ENCODE measurements around the gene UAP1L1. TPM values are rescaled to one million over a fixed set of nuclear protein-coding genes. Genes with fewer than 3 reads are reported as not detected.

UAP1L1 gene
- total RNA-seq, 2 donors from 2014 or later, result 9.0 to 13.0 TPM

DNA sequence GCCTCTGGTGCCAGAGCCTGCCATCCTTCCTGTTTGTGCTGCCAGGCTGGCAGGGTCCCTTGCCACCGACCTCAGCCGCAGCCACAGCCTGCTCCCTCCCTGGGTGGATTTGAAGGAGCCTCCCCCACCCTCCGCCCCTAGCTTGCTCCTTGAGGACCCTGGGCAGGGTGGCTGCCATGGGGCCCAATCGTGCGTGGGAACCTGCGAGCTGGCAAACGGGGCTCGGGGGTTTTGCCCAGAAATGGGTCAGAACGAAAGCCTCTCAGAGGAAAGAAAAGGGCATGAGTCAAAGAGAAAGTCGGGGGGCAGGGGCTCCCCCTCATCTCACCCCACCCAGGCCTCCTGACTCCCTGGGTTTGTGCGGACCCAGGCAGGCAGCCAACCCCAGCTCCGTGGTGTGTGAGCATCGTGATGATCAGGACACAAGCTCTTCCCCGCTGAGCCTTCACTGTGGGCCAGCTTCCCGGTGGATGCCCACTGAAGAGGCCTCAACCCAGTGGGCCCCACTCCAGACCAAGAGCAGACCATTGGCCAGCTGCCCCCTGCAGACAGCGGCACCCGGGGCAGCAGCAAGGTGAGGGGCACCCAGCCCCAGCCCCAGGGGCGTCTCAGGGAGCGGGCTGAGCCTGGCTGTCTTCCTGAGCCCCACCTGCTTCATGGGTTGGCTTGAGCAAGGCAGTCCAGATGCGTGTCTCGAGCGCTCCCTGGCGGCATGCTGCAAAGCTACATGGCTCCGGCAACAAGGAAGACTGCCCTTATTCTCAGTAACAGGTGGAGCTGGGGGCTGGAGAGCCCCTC is 42.4 kb upstream of the UAP1L1 start:
- H3K4me1 ChIP-seq, result peaks cover 19% of the 10 kb centered on the region
- no peaks in the 10 kb centered on the region for H3K36me3 ChIP-seq
- TF ChIP-seq, protein P1, sequence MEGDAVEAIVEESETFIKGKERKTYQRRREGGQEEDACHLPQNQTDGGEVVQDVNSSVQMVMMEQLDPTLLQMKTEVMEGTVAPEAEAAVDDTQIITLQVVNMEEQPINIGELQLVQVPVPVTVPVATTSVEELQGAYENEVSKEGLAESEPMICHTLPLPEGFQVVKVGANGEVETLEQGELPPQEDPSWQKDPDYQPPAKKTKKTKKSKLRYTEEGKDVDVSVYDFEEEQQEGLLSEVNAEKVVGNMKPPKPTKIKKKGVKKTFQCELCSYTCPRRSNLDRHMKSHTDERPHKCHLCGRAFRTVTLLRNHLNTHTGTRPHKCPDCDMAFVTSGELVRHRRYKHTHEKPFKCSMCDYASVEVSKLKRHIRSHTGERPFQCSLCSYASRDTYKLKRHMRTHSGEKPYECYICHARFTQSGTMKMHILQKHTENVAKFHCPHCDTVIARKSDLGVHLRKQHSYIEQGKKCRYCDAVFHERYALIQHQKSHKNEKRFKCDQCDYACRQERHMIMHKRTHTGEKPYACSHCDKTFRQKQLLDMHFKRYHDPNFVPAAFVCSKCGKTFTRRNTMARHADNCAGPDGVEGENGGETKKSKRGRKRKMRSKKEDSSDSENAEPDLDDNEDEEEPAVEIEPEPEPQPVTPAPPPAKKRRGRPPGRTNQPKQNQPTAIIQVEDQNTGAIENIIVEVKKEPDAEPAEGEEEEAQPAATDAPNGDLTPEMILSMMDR (IDR thresholded peaks at IDR 0.05), result peak; percentile 93
- no peaks in the 10 kb centered on the region for H3K9me3 ChIP-seq
- DNase-seq, result peak; percentile 86
- H3K27me3 ChIP-seq, result no peaks in the 10 kb centered on the region
- H3K4me3 ChIP-seq, result peak overlapping the region; percentile 9
- H3K27ac ChIP-seq, result peak overlapping the region; percentile 66
- peak overlapping the region; percentile 14 to 38 for H3K9ac ChIP-seq (ENCODE audit: low read depth in 2 of 2, low read length in 2 of 2)
- intact Hi-C loops (cut with DNase I), result loop anchor here (5.0 kb wide), 1 partner anchor 248 kb away; no protein-coding TSS in a partner anchor

DNA sequence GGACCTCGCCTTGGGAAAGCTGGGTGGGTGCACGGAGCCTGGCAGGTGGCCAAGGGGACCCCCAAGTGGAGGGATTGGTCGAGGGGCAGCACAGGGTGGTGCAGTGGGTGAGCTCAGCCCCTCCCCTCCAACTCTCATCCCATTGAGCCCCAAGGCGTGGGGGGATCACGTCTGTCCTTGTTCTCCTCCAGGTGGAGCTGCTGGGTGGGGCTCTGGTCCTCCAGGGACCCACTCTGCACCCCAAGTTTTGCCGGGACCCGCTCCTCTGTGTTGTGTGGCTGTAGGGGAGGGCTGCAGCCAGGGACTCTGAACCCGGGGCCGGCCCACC is 41.8 kb upstream of the UAP1L1 start:
- no peaks in the 10 kb centered on the region for H3K27me3 ChIP-seq
- intact Hi-C loops (cut with DNase I), result loop anchor here (5.0 kb wide), 1 partner anchor 248 kb away; no protein-coding TSS in a partner anchor
- peaks cover 19% of the 10 kb centered on the region for H3K4me1 ChIP-seq
- peak overlapping the region; percentile 8 to 14 for H3K9ac ChIP-seq (ENCODE audit: low read depth in 2 of 2, low read length in 2 of 2)
- peak overlapping the region; percentile 66 for H3K27ac ChIP-seq
- H3K4me3 ChIP-seq, result no peak overlapping the region
- H3K9me3 ChIP-seq, result no peaks in the 10 kb centered on the region
- TF ChIP-seq, protein P1 (IDR thresholded peaks at IDR 0.05), result no peak
- no peaks in the 10 kb centered on the region for H3K36me3 ChIP-seq
- DNase-seq, result no peak

DNA sequence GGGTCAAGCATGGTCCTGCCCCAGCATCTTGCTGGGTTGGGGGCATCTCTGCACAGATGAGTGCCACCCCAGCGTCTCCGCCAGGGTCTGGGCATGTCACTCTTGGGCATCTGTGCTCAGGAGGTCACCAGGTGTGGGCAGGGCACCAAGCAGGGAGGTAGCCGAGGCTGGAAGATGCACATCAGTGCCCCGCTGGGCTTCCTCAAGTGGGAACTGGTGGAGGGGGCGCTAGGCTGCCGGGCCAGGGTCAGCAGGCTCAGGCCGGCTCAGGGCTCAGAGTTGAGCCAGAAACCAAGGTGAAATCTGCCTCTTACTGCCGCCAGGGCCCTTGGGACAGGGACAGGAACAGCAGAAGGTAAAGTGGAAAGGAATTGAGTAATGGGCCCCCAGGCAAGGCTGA is 41.4 kb upstream of the UAP1L1 start:
- DNase-seq, result no peak
- Histone ChIP-seq H3K4me1 (peaks cover 19% of the 10 kb centered on the region), H3K27me3 (no peaks in the 10 kb centered on the region), H3K36me3 (no peaks in the 10 kb centered on the region), H3K4me3 (no peak overlapping the region), H3K9me3 (no peaks in the 10 kb centered on the region), H3K9ac (ENCODE audit: low read depth in 2 of 2, low read length in 2 of 2) (no peak overlapping the region), H3K27ac (no peak overlapping the region)
- TF ChIP-seq, protein P1 (IDR thresholded peaks at IDR 0.05), result no peak
- intact Hi-C loops (cut with DNase I), result loop anchor here (5.0 kb wide), 1 partner anchor 249 kb away; no protein-coding TSS in a partner anchor

DNA sequence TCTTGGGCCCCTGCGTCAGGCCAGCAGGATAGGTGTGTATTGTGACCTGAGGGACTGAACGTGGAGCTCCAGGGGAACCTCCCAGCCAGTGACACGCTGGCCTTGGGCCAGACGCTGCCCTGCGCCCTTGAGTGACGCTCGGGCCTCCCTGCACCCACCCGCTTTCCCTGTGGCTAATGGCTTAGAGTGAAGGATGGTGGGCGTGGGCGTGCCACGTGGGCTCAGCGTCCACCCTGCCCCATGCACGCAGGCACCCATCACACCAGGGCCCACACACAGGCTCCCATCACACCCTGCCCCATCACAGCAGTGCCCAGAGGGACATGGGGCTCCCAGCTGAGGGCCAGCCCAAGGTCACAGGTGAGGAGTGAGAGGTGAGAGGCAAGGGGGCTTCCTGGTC is 40.3 kb upstream of the UAP1L1 start:
- Histone ChIP-seq H3K36me3 (no peaks in the 10 kb centered on the region), H3K4me3 (no peak overlapping the region), H3K9ac (ENCODE audit: low read depth in 2 of 2, low read length in 2 of 2) (no peak overlapping the region), H3K9me3 (no peaks in the 10 kb centered on the region), H3K4me1 (peaks cover 14% of the 10 kb centered on the region), H3K27me3 (no peaks in the 10 kb centered on the region), H3K27ac (no peak overlapping the region)
- DNase-seq, result no peak
- intact Hi-C loops (cut with DNase I), result loop anchor here (5.0 kb wide), 1 partner anchor 250 kb away; no protein-coding TSS in a partner anchor
- TF ChIP-seq, protein P1 (IDR thresholded peaks at IDR 0.05), result no peak

DNA sequence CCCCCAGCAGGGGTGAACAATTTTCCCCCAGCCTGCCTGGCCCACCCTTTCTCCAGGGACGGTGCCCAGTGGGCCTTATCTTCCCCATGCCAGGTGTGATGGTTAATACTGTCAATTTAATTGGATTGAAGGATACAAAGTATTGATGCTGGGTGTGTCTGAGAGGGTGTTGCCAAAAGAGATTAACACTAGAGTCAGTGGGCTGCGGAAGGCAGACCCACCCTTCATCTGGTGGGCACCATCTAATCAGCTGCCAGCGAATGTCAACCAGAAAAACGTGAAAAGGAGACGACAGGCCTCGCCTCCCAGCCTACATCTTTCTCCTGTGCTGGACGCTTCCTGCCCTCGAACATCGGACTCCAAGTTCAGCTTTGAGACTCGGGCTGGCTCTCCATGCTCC is 39.8 kb upstream of the UAP1L1 start:
- H3K27ac ChIP-seq, result no peak overlapping the region
- H3K4me3 ChIP-seq, result no peak overlapping the region
- no peak overlapping the region for H3K9ac ChIP-seq (ENCODE audit: low read depth in 2 of 2, low read length in 2 of 2)
- DNase-seq, result no peak
- intact Hi-C loops (cut with DNase I), result loop anchor here (5.0 kb wide), 1 partner anchor 250 kb away; no protein-coding TSS in a partner anchor
- H3K4me1 ChIP-seq, result peaks cover 14% of the 10 kb centered on the region
- H3K36me3 ChIP-seq, result no peaks in the 10 kb centered on the region
- no peaks in the 10 kb centered on the region for H3K27me3 ChIP-seq
- H3K9me3 ChIP-seq, result no peaks in the 10 kb centered on the region
- TF ChIP-seq, protein P1 (IDR thresholded peaks at IDR 0.05), result no peak
